Embryonic facial prominence (tissue), 1 donor: ENCODE results near the gene HAPSTR1.
"Not testable (repeated sequence)": the region's sequence is repeated elsewhere in the genome, so short reads cannot be mapped to it uniquely, and the experiment has no call there.

ENCODE experiments used
- DNase-seq: peaks from one replicate; pipeline ENCODE4 v3.0.0-alpha.2; 2016; ENCODE audit errors: extremely low spot score

HAPSTR1 gene

GRCh38 chr16:9071377-9071776 lies 20.1 kb upstream of the HAPSTR1 start:
- no peak for DNase-seq

- no peak for DNase-seq
Measured at GRCh38 chr16:9072806-9073341, 18.6 kb upstream of the HAPSTR1 start.

GRCh38 chr16:9075299-9076071 lies 16.0 kb upstream of the HAPSTR1 start:
- DNase-seq, result no peak

- DNase-seq, result no peak
Measured at GRCh38 chr16:9077091-9077809, 14.2 kb upstream of the HAPSTR1 start.

GRCh38 chr16:9078467-9079429 lies 12.7 kb upstream of the HAPSTR1 start:
- not testable (repeated sequence) for DNase-seq

- no peak for DNase-seq
Measured at GRCh38 chr16:9079430-9079812, 12.0 kb upstream of the HAPSTR1 start.

GRCh38 chr16:9081158-9081557 lies 10.3 kb upstream of the HAPSTR1 start:
- DNase-seq, result no peak

- no peak for DNase-seq
Measured at GRCh38 chr16:9081843-9082242, 9.6 kb upstream of the HAPSTR1 start.

GRCh38 chr16:9082422-9082821 lies 9.0 kb upstream of the HAPSTR1 start:
- no peak for DNase-seq

GRCh38 chr16:9087733-9088132 lies 3.7 kb upstream of the HAPSTR1 start:
- not testable (repeated sequence) for DNase-seq

- no peak for DNase-seq
Measured at GRCh38 chr16:9088848-9089247, 2.6 kb upstream of the HAPSTR1 start.

- DNase-seq, result no peak
Measured at GRCh38 chr16:9089660-9090059, 1.8 kb upstream of the HAPSTR1 start.

GRCh38 chr16:9090101-9090959 lies 1.1 kb upstream of the HAPSTR1 start:
- no peak for DNase-seq

- no peak for DNase-seq
Measured at GRCh38 chr16:9091867-9092281, 430 bp downstream of the HAPSTR1 start.

- no peak for DNase-seq
Measured at GRCh38 chr16:9092282-9092977, 986 bp downstream of the HAPSTR1 start.

- no peak for DNase-seq
Measured at GRCh38 chr16:9092978-9093344, 1.5 kb downstream of the HAPSTR1 start.

- no peak for DNase-seq
Measured at GRCh38 chr16:9094011-9094846, 2.8 kb downstream of the HAPSTR1 start.

- no peak for DNase-seq
Measured at GRCh38 chr16:9095171-9095570, 3.7 kb downstream of the HAPSTR1 start.

GRCh38 chr16:9095656-9096397 lies 4.4 kb downstream of the HAPSTR1 start:
- no peak for DNase-seq
